RCC 7860 (cell line): Measurements from ENCODE around the gene RAB44.

Experiments
- DNase-seq: peaks from one replicate; pipeline ENCODE4 v3.0.0-alpha.2; 2015; ENCODE audit warnings: low spot score
- FAIRE-seq: peaks from 2 replicates; lab custom pipeline; 2012; peaks lifted over from hg19 to GRCh38; lab: Jason Lieb, UNC

Gene RAB44

GRCh38 chr6:36728289-36729160 lies 30.9 kb downstream of the RAB44 start:
- FAIRE-seq, result no peak
- DNase-seq, result no peak

- DNase-seq, result no peak
Measured at GRCh38 chr6:36729161-36729524, 31.5 kb downstream of the RAB44 start.

DNA sequence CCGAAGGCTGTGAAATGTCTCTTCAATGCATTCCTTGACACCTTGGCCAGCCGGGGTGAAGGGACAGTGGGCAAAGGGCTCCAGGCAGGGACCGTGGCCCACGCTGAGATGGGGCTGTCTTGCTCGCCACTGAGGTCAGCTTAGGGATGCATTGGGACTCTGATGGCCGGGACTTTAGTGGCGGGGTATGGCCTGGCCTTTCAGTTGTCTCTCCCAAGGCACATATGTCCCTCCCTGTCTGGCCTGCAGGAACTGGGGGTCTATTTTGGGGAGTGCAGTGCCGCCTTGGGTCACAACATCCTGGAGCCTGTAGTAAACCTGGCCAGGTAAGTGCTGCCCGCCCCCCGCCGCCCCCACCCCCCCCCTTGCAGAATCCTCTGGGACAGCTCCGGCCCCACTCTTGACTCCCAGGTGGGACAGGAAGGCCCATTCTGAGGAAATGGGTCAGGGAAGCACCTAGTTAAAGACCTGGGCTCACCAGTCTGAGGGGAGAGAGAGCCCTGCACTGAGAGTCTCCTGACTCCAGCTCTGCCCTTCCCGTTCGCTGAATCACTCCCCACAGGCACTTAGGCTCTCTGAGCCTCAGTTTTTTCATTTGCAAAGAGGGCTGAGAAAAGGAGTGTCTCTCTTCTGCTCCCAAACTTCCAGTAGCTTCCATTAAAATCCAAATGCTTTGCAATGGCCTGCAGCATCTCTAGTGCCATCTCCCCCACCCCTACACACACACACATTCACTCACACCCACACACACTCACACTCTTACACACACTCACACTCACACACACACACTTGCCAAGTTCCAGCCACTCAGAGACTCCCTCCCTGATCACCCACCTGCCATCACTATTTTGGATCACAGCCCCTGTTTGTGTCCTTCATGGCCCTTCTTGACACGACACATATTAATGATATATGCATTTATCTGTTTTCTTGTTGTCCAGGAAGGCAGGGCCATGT lies 33.1 kb downstream of the RAB44 start:
- no peak for DNase-seq
- no peak for FAIRE-seq

More at GRCh38 chr6:36729161-36729524, 31.5 kb downstream of the RAB44 start:
- FAIRE-seq, result no peak

GRCh38 chr6:36731622-36732310 lies 34.1 kb downstream of the RAB44 start:
- FAIRE-seq (no peak), DNase-seq (no peak)

- FAIRE-seq (no peak), DNase-seq (no peak)
Measured at GRCh38 chr6:36733300-36733699, 35.7 kb downstream of the RAB44 start.

DNA sequence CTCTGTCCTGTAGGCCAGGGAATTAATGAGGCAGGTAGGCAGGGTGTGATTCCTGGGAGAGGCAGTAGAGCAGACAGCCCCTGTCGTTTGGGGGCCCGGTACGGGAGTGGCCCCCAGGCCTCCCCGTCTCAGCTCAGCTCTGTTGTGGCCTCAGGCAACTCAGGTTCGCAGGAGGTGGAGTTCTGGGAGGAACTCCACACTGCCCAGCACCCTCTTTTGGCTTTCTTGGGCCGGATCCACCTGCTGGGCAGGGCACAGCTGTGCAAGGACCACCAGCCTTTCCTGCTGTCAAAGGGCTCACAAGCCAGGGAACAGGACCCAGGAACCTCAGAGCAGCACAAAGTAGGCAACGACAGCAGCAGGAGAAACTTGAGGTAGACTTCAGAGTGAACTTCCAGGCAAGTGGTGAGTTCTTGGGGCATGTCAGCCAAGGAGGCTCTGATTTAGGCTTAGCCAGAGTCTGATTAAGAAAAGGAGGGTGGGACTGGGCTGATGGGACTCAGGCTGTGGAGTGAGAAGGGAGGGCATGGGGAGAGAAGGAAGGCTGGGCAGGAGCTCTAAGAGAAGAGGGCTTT lies 36.9 kb downstream of the RAB44 start:
- no peak for DNase-seq
- no peak for FAIRE-seq

- FAIRE-seq (no peak), DNase-seq (no peak)
Measured at GRCh38 chr6:36735110-36736071, 37.8 kb downstream of the RAB44 start.

DNA sequence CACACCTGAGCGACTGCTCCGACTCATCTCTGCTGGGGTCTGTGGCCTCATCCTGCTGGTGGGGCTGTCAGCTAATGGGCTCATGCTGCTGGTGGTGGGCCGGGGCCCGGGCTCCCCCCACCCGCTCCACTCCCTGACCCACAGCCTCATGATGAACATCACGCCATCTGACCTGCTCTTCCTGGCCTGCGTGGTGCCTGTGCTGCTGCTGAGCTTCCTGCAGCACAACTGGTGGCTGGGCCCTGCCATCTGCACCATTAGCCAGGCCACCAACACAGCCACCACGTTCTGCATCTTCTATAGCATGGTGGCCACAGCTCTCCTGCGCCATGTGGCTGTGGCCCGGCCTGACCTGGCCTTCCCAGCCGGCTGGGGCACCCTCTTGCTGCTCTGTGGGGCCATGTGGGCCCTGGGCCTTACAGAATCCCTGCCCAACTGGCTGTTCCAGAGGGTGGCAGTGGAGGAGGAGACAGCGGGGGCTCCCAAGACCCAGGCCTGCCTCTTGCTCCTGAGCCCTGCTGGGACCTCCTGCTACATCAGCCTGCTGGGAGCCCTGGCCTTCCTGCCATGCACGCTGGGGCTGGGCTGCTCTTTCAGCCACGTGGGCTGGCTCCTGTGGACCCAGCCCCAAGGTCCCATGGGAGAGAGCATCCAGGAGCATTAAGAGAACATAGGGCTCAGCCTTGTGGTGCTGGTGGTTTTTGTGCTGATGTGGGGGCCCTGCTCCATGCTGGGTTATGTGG lies 39.6 kb downstream of the RAB44 start:
- DNase-seq, result no peak
- no peak for FAIRE-seq

DNA sequence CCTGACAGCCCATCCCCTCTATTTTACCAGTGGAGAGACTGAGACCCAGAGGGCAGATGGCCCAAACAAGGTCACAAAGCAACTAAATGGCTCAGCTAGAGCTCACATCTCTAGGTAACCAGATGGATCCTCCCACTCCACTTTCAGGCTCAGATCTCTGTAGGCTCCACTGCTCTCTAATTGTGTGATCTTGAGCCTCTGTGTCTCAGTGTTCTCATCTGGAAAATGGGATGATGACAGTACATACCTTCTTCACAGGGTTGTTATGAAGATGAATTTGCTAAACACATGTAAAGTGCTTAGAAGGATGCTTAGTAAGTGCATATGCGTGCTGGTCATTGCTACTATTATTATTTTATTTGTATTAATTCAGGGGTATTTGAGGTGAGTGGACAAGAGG lies 40.5 kb downstream of the RAB44 start:
- FAIRE-seq (no peak), DNase-seq (no peak)

DNA sequence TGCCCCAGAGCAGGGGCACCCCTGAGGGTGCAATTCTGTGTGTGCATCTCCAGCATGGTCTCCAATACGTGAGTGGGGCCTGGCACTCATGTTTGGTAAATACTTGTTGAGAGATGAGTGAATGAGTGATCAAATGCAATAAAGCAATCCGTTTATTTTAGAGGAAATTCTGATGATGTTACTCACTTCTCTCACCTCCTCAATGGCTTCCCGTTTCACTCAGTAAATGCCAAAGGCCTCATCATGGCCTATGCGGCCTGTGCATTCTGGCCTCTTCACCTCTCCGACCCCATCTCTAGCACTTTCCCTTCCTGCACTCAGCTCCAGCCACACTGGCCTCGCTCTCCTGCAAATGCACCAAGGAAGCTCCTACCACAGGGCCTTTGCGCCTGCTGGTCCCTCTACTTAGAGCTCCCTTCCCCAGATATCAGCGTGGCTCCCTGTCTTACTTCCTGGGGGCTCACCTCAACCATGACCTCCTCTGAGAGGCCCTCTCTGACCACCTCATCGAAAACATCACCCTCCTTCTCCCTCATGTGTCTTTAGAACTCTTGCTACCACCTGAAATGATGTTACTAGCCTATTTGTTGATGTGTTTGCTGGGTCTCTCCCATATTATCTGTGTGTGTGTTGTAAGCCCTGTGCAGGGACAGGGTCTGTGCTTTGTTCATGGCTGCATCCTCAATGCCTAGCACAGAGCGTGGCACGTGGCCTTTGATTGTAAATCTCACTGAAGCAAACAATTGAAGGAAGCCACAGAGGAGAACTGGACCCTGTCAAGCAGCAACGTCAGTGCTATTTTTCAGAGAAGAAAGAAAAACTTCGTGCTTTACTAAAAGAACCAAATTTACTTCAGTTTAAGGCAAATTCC lies 42.6 kb downstream of the RAB44 start:
- DNase-seq, result no peak
- no peak for FAIRE-seq

DNA sequence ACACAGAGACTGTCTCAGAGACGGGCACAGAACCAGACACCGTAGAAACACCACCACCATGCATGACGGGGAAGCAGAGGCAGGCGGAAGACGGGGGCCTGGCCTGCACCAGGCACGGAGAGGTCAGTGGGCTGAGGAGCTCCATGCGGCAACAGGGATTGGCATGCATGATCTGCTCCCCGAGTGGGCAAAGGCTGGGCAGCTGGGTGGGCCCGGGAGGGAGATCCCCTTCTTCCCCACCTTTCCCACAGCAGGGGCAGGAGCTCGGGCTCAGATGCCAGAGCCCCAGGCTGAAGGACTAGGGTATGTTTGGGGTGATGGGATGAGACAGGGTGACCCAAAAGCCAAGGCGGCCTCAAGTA lies 43.2 kb downstream of the RAB44 start:
- DNase-seq, result no peak
- no peak for FAIRE-seq

GRCh38 chr6:36742146-36742545 lies 44.5 kb downstream of the RAB44 start:
- DNase-seq (no peak), FAIRE-seq (no peak)

GRCh38 chr6:36743032-36743431 lies 45.4 kb downstream of the RAB44 start:
- DNase-seq (no peak), FAIRE-seq (no peak)

DNA sequence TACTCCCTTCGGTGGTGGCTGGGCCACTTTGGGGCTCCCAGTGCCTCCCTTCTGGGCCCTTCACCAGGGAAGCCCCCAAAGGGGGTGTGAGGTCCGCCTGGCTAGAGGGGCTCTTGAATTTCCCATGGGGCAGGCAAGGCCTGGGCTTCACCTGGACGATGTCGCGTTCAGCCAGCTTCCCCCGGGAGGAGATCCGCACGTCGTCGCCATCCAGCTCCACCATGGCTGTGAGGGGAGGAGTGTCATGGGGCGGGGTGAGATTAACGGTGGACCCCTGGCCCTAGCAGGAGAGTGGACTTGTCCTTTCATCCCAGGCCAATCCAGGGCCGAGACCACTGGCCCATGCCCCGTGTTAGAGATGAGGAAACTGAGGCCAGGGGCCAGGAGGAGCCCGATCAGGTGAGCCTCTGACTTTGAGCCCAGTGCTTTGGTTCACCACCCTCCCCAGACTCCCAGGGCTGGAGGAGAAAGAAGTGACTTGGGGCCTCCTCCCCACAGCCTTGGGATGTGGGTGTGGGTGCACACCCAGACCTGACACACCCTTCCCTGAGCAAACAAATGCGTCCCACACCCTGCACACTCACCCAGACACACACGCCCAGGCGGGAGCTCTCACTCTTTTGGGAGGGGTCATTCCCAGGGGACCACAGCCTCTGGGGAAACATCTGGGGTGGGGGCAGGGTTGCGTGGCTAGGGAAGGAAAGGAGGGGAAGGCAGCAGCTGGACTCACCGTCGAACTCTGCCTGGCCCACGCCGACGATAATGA lies 46.1 kb downstream of the RAB44 start:
- no peak for DNase-seq
- FAIRE-seq, result no peak

DNA sequence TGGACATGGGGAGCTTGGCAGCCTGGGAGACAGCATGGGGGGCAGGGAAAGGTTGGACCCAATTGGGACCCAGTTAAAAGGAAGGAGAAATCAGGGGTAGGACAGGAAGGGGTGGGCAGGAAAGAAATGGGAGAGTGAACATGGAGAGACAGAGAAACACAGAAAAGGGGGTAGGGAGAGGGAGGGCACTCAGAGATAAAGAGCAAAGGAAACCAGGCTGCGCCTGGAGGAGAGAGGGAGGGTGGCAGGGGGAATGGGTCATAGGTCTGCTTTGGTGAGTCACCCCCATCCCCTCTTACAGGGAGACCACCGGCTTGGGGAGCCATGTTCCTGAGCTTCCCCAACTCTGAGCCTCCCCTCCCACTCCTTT lies 46.7 kb downstream of the RAB44 start:
- FAIRE-seq (no peak), DNase-seq (no peak)

- no peak for DNase-seq
- FAIRE-seq, result no peak
Measured at GRCh38 chr6:36745283-36745682, 47.7 kb downstream of the RAB44 start.

DNA sequence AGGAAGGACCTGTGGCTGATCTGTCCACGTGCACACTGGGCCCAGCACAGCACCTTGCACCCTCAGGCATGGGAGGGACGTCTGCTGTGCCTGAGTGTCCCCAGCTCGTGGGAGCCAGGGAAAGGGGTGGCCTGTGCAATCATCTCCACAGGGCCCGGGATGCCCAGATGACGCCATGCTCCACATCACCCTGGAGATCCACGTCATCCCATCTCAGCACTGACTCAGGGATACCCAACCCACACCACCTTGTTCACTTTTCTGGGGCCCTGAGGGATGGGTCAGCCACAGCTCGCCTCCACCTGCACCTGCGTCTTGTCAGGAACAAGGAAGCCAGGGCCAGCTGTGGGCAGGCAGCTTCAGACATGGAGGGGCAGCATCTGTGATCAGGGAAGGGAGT lies 48.2 kb downstream of the RAB44 start:
- FAIRE-seq, result no peak
- DNase-seq, result no peak
